NOMO-1 treated with dmso at 0.1 percent for 144 hours (cell line): ENCODE data around the gene NDUFA11.

Experiments
- DNase-seq: peaks from one replicate; lab custom pipeline; 2025; ENCODE audit not compliant: unreplicated experiment; lab: John Stamatoyannopoulos, UW

Gene NDUFA11

GRCh38 chr19:5910638-5910907 lies 7.0 kb upstream of the NDUFA11 start:
- no peak for DNase-seq

GRCh38 chr19:5908773-5909442 lies 5.3 kb upstream of the NDUFA11 start:
- no peak for DNase-seq

- no peak for DNase-seq
Observed at GRCh38 chr19:5907241-5907640, 3.7 kb upstream of the NDUFA11 start.

GRCh38 chr19:5905114-5905778 lies 1.7 kb upstream of the NDUFA11 start:
- no peak for DNase-seq

GRCh38 chr19:5904352-5905113 lies 943 bp upstream of the NDUFA11 start, which contains the start of gene VMAC:
VMAC (plus strand) TSS chr19:5904872; CDS start chr19:5904891, 19 bp downstream.
- DNase-seq: peak; percentile 100

- DNase-seq: no peak
Observed at GRCh38 chr19:5903056-5903623, 450 bp downstream of the NDUFA11 start.

- no peak for DNase-seq
Observed at GRCh38 chr19:5900976-5901375, 2.6 kb downstream of the NDUFA11 start.

GRCh38 chr19:5899728-5900526 lies 3.7 kb downstream of the NDUFA11 start:
- DNase-seq: no peak

- no peak for DNase-seq
Observed at GRCh38 chr19:5897189-5897969, 6.2 kb downstream of the NDUFA11 start.

- no peak for DNase-seq
Observed at GRCh38 chr19:5896365-5897076, 7.1 kb downstream of the NDUFA11 start.

- no peak for DNase-seq
Observed at GRCh38 chr19:5895890-5896289, 7.7 kb downstream of the NDUFA11 start.

GRCh38 chr19:5895409-5895808 lies 8.2 kb downstream of the NDUFA11 start:
- DNase-seq: no peak

- no peak for DNase-seq
Observed at GRCh38 chr19:5894704-5895349, 8.8 kb downstream of the NDUFA11 start.

GRCh38 chr19:5893907-5894703 lies 9.5 kb downstream of the NDUFA11 start:
- DNase-seq: no peak

GRCh38 chr19:5893296-5893903 lies 10.2 kb downstream of the NDUFA11 start:
- DNase-seq: no peak

GRCh38 chr19:5892772-5893275 lies 10.8 kb downstream of the NDUFA11 start:
- DNase-seq: no peak

GRCh38 chr19:5891938-5892771 lies 11.4 kb downstream of the NDUFA11 start:
- no peak for DNase-seq
